ENCODE results near the gene SMPDL3B.
A peak's percentile ranks its signal among the peaks of the same experiment; 100 is the strongest.
"Not testable (repeated sequence)": the region's sequence is repeated elsewhere in the genome, so short reads cannot be mapped to it uniquely, and the experiment has no call there.

Gene SMPDL3B

GRCh38 chr1:27971674-27972073 lies 36.9 kb downstream of the SMPDL3B start:
- DNase-seq, result no peak

GRCh38 chr1:27972141-27972540 lies 37.3 kb downstream of the SMPDL3B start:
- DNase-seq, result no peak

GRCh38 chr1:27973771-27974416 lies 39.1 kb downstream of the SMPDL3B start:
- DNase-seq, result no peak

GRCh38 chr1:27974417-27974781 lies 39.6 kb downstream of the SMPDL3B start:
- DNase-seq, result no peak

GRCh38 chr1:27979151-27979858 lies 44.5 kb downstream of the SMPDL3B start:
- DNase-seq, result peak; percentile 66 to 75

- DNase-seq, result no peak
These were observed 45.0 kb downstream of the SMPDL3B start for GRCh38 chr1:27979859-27980201.

GRCh38 chr1:27980216-27980845 lies 45.5 kb downstream of the SMPDL3B start:
- DNase-seq, result no peak

GRCh38 chr1:27981145-27981544 lies 46.3 kb downstream of the SMPDL3B start:
- DNase-seq, result no peak

GRCh38 chr1:27990920-27991537 lies 56.2 kb downstream of the SMPDL3B start:
- DNase-seq, result no peak

GRCh38 chr1:27992276-27992675 lies 57.5 kb downstream of the SMPDL3B start:
- DNase-seq, result peak; percentile 37 to 56

GRCh38 chr1:27993241-27993640 lies 58.4 kb downstream of the SMPDL3B start:
- peak; percentile 71 to 80 for DNase-seq

GRCh38 chr1:27994060-27994459 lies 59.3 kb downstream of the SMPDL3B start:
- peak; percentile 73 to 82 for DNase-seq

- not testable (repeated sequence) for DNase-seq
These were observed 59.7 kb downstream of the SMPDL3B start for GRCh38 chr1:27994526-27994925.

- no peak for DNase-seq
These were observed 64.3 kb downstream of the SMPDL3B start for GRCh38 chr1:27999055-27999454.

- DNase-seq, result no peak
These were observed 67.8 kb downstream of the SMPDL3B start for GRCh38 chr1:28002600-28002999.

GRCh38 chr1:28003117-28003516 lies 68.3 kb downstream of the SMPDL3B start:
- DNase-seq, result not testable (repeated sequence)
